ENCODE data around the gene GANAB. TPM values are rescaled to one million over a fixed set of nuclear protein-coding genes. Genes with fewer than 3 reads are reported as not detected.
"Not testable (repeated sequence)": the region's sequence is repeated elsewhere in the genome, so short reads cannot be mapped to it uniquely, and the experiment has no call there.

Gene GANAB
- total RNA-seq, 1 donor = 203 TPM

DNA sequence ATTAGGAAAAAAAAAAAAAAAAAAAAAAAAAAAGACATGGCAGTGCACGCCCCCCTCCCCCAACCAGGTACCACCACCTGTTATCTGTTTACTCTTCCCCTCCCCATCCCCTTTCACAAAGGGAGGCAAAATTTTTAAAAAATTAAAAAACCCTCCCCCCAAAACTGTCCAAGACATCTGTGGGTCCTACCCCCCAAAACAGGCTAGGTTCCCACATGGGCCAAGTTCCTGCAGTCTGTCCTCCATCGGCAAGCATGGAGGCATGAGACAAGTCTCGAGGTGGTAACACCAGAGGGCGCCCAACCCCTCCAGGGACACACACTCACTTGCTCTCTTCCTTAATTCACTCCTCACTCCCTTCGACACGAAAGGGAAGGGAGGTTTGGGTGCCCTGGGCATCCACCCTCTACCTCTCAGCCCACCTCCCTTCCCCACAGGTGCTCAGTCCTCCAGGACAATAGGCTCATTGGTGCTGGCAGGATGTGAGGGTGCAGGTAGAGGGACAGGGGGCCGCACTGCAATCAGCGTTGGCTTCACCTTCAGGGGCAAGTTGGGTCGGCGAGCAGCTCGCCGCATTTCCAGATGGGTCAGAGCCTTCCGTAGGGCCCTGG lies 52.9 kb downstream of the GANAB start:
- no peak overlapping the region for H3K4me3 ChIP-seq (ENCODE audit: low read depth, low read length)
- TF ChIP-seq CTCF (IDR thresholded peaks at IDR 0.05; ENCODE audit: insufficient read depth, low read length) = peak; percentile 59
- DNase-seq (ENCODE audit: low read depth) = peak; percentile 76

DNA sequence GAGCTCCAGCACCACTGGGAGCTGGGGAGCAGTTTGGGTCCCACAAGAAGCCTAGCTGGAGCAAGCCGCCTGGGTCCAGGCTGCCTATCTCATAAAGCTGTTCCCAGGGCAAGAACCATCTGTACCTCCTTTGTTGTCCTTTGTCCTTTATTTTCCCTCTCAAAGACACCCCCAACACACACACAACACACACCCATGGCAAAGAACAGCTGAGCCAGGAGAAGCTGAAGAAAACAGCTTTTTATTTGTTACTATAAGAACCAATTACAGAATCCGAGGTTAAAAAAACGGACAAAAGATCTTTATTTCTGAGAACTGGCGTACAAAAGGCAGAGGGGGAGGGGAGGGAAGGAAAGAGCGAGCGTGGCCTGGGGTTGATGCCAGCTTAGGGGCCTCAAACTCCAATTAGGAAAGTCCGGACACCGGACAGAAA lies 53.4 kb downstream of the GANAB start:
- no peak overlapping the region for H3K4me3 ChIP-seq (ENCODE audit: low read depth, low read length)
- DNase-seq (ENCODE audit: low read depth) = no peak
- TF ChIP-seq CTCF (IDR thresholded peaks at IDR 0.05; ENCODE audit: insufficient read depth, low read length) = no peak

DNA sequence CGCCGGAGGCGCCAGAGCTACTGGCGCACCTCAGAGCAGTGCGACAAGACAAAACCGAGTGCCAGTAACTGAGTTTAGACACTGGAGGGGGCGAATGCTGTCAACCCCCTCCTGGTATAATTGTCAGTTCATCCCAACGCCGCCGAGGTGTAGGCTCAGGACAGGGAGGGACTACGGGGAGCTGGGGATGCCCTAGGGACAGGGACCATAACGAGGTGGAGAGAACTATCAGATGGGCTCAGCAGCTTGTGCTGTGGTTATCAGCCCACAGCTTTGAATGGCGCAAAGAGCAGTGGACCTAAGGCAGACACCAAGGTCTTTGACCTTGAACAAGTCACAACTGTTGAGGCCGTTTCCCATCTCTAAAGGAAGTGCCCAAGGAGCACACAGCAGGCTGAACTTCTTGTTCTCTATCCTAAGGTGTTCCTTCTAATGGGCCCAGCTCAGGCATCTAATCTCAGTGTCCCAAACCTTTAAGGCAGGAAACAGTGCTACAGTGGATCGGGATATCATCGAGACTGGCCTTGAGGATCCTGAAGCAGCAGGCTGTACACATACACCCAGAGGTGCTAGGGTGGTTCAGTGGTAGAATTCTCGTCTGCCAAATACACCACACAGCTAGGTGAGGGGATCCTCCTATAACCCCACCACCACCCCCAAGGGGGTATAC lies 54.1 kb downstream of the GANAB start:
- no peak for DNase-seq (ENCODE audit: low read depth)
- TF ChIP-seq CTCF (IDR thresholded peaks at IDR 0.05; ENCODE audit: insufficient read depth, low read length) = no peak
- H3K4me3 ChIP-seq (ENCODE audit: low read depth, low read length) = peak overlapping the region; percentile 67

- peak; percentile 99 for DNase-seq (ENCODE audit: low read depth)
- no peak for TF ChIP-seq CTCF (IDR thresholded peaks at IDR 0.05; ENCODE audit: insufficient read depth, low read length)
- H3K4me3 ChIP-seq (ENCODE audit: low read depth, low read length) = peak within 1 kb of the TSS; percentile 87
These were observed 54.8 kb downstream of the GANAB start, which contains the start of gene TUT1 for GRCh38 chr11:62591448-62592145. Gene TUT1, minus strand, starts transcription at chr11:62591523. Its CDS starts 38 bp downstream, at chr11:62591485.

GRCh38 chr11:62588966-62589637 lies 57.3 kb downstream of the GANAB start:
- TF ChIP-seq CTCF (IDR thresholded peaks at IDR 0.05; ENCODE audit: insufficient read depth, low read length) = peak; percentile 34
- DNase-seq (ENCODE audit: low read depth) = no peak

DNA sequence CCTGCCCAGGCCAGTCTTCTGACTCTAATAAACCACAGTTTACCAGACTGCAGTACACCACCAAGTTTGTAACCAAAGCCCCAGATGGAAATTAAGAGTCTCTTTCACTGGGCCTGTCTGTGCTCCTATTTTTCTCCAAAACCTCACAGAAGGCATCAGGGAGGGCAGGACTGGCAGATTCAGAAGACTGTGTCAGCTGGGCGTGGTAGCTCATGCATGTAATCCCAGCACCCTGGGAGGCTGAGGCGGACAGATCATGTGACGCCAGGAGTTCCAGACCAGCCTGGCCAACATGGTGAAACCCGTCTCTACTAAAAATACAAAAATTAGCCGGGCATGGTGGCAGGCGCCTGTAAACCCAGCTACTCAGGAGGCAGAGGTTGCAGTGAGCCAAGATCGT lies 61.1 kb downstream of the GANAB start:
- not testable (repeated sequence) for H3K4me3 ChIP-seq (ENCODE audit: low read depth, low read length); DNase-seq (ENCODE audit: low read depth)

More at GRCh38 chr11:62588966-62589637, 57.3 kb downstream of the GANAB start:
- H3K4me3 ChIP-seq (ENCODE audit: low read depth, low read length) = no peak overlapping the region

DNA sequence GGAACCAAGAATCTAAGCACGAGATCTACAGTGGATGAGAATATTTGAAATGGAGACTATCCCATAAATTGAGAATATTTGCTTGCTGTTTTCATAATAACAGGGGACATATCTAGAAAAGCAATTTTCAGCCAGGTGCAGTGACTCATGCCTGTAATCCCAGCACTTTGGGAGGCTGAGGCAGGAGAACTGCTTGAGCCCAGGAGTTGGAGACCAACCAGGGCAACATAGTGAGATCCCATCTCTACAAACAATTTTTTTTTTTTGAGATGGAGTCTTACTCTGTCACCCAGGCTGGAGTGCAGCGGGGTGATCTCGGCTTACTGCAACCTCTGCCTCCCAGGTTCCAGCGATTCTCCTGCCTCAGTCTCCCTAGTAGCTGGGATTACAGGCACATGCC lies 64.7 kb downstream of the GANAB start:
- not testable (repeated sequence) for DNase-seq (ENCODE audit: low read depth)

More for the DNA sequence above, 64.7 kb downstream of the GANAB start:
- H3K4me3 ChIP-seq (ENCODE audit: low read depth, low read length) = not testable (repeated sequence)
